ENCODE measurements around the gene CHAMP1. TPM values are rescaled to one million over a fixed set of nuclear protein-coding genes. Genes with fewer than 3 reads are reported as not detected.

The CHAMP1 gene
- total RNA-seq, 2 donors from 2014 or later, result 34.6 to 36.1 TPM

DNA sequence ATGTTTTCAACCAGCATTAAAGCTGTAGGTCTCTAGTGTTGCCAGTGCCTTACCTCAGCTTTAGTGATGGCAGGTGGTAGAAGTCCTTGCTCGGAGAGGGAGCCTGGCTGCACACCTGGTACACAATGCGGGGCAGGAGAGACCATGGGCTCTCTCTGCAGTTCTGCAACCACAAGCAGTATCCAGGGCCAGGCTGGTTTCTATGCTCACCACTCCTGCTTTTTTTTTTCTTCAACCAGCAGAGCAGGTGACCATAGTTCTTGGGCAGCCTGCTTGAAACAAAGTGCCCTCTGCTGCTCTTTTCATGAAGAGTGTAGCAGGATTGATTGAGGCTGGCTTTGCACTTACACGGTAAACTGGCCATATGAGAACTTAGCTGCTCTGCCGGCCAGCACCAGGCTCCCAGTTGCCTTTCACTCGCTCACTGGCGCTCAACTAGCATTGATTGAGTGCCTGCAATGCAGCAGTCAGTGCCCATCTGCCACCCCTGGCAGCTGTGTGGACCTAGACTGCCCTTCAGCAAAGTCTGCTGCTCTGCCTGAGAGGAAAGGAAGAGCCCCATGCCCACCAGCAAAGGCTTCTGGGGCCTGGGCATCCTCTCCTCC is 4.4 kb upstream of the CHAMP1 start:
- DNase-seq, result no peak
- H3K9ac ChIP-seq (ENCODE audit: extremely low read depth, low read length, poor library complexity, severe bottlenecking), result no peak overlapping the region
- H3K27ac Mint-ChIP-seq, result no peak overlapping the region

DNA sequence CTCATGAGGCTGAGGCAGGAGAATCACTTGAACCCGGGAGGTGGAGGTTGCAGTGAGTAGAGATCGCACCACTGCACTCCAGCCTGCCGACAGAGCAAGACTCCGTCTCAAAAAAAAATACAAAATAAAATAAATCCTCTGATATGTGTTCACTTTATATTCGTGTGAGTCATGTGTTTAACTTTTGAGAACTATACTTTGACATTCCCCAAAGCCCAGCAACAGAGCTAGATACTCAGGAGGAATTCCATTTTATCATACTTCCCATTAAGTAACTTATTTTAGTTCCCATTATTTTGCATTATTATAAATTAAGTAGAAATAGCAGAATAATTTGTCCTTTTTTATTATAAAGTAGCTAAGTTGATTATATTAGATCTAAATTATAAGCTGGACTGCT is 3.3 kb upstream of the CHAMP1 start:
- Histone ChIP-seq H3K4me3 (ENCODE audit: low read length) (no peak overlapping the region), H3K9ac (ENCODE audit: extremely low read depth, low read length, poor library complexity, severe bottlenecking) (no peak overlapping the region), H3K9me3 (ENCODE audit: control insufficient read depth, low read length) (no peaks in the 10 kb centered on the region), H3K27me3 (ENCODE audit: control insufficient read depth, insufficient read depth, low read length, poor library complexity, severe bottlenecking) (no peaks in the 10 kb centered on the region), H3K27ac (ENCODE audit: low read depth, low read length) (no peak overlapping the region), H3K36me3 (ENCODE audit: control insufficient read depth, insufficient read depth, low read length) (peaks cover 8% of the 10 kb centered on the region), H3K4me1 (ENCODE audit: control insufficient read depth, insufficient read depth, low read length) (no peaks in the 10 kb centered on the region)
- TF ChIP-seq, protein P1, sequence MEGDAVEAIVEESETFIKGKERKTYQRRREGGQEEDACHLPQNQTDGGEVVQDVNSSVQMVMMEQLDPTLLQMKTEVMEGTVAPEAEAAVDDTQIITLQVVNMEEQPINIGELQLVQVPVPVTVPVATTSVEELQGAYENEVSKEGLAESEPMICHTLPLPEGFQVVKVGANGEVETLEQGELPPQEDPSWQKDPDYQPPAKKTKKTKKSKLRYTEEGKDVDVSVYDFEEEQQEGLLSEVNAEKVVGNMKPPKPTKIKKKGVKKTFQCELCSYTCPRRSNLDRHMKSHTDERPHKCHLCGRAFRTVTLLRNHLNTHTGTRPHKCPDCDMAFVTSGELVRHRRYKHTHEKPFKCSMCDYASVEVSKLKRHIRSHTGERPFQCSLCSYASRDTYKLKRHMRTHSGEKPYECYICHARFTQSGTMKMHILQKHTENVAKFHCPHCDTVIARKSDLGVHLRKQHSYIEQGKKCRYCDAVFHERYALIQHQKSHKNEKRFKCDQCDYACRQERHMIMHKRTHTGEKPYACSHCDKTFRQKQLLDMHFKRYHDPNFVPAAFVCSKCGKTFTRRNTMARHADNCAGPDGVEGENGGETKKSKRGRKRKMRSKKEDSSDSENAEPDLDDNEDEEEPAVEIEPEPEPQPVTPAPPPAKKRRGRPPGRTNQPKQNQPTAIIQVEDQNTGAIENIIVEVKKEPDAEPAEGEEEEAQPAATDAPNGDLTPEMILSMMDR (conservative IDR thresholded peaks at IDR 0.05), result no peak
- Mint-ChIP-seq H3K27ac (no peak overlapping the region), H3K9me3 (no peaks in the 10 kb centered on the region), H3K36me3 (ENCODE audit: low read depth) (peaks cover 16% of the 10 kb centered on the region), H3K4me1 (peaks cover 7% of the 10 kb centered on the region), H3K4me3 (no peak overlapping the region), H3K27me3 (ENCODE audit: insufficient read depth) (no peaks in the 10 kb centered on the region)
- DNase-seq, result no peak
- WGBS, 2 experiments (ENCODE audit: insufficient coverage in 1 of 2, insufficient read length in 1 of 2), result 96% methylated on average over 5 of the region's 5 CpGs; no CpG with 5 or more reads in 1 of the 2 experiments

More for the DNA sequence above, 4.4 kb upstream of the CHAMP1 start:
- no peak overlapping the region for H3K27ac ChIP-seq (ENCODE audit: low read depth, low read length)
- Mint-ChIP-seq H3K4me3 (no peak overlapping the region), H3K36me3 (ENCODE audit: low read depth) (peaks cover 19% of the 10 kb centered on the region), H3K27me3 (ENCODE audit: insufficient read depth) (no peaks in the 10 kb centered on the region), H3K4me1 (peaks cover 2% of the 10 kb centered on the region), H3K9me3 (no peaks in the 10 kb centered on the region)
- no peaks in the 10 kb centered on the region for H3K27me3 ChIP-seq (ENCODE audit: control insufficient read depth, insufficient read depth, low read length, poor library complexity, severe bottlenecking)
- TF ChIP-seq, protein P1 (conservative IDR thresholded peaks at IDR 0.05), result no peak
- 86 to 93% methylated on average over 4 to 6 of the region's 6 CpGs for WGBS, 2 experiments (ENCODE audit: insufficient coverage in 1 of 2, insufficient read length in 1 of 2)
- H3K4me1 ChIP-seq (ENCODE audit: control insufficient read depth, insufficient read depth, low read length), result no peaks in the 10 kb centered on the region
- peaks cover 16% of the 10 kb centered on the region for H3K36me3 ChIP-seq (ENCODE audit: control insufficient read depth, insufficient read depth, low read length)
- no peaks in the 10 kb centered on the region for H3K9me3 ChIP-seq (ENCODE audit: control insufficient read depth, low read length)
- H3K4me3 ChIP-seq (ENCODE audit: low read length), result no peak overlapping the region

DNA sequence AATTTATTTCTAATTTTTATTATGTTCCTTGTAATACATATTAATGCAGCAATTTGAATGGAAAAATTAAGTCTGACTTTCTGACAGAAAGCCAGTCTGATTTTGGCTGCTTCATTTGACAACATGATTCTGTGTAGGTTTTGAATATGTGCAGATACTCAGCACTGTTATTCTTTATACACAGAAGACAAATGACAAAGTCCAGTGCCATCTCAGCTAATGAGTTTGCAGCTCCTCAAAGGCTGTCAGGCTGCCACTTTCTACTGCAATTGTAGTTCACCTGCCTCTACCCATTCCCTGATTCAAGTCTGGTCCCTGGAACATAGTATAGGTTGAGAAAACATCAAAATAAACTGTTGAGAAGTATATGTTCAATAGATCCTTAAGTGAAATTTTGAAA is 2.9 kb upstream of the CHAMP1 start:
- Histone ChIP-seq H3K9ac (ENCODE audit: extremely low read depth, low read length, poor library complexity, severe bottlenecking) (no peak overlapping the region), H3K27ac (ENCODE audit: low read depth, low read length) (no peak overlapping the region), H3K27me3 (ENCODE audit: control insufficient read depth, insufficient read depth, low read length, poor library complexity, severe bottlenecking) (no peaks in the 10 kb centered on the region), H3K9me3 (ENCODE audit: control insufficient read depth, low read length) (no peaks in the 10 kb centered on the region), H3K36me3 (ENCODE audit: control insufficient read depth, insufficient read depth, low read length) (peaks cover 5% of the 10 kb centered on the region), H3K4me3 (ENCODE audit: low read length) (no peak overlapping the region), H3K4me1 (ENCODE audit: control insufficient read depth, insufficient read depth, low read length) (no peaks in the 10 kb centered on the region)
- no peak overlapping the region for H3K27ac Mint-ChIP-seq
- H3K36me3 Mint-ChIP-seq (ENCODE audit: low read depth), result peaks cover 13% of the 10 kb centered on the region
- TF ChIP-seq, protein P1 (conservative IDR thresholded peaks at IDR 0.05), result no peak
- H3K9me3 Mint-ChIP-seq, result no peaks in the 10 kb centered on the region
- H3K4me1 Mint-ChIP-seq, result peaks cover 7% of the 10 kb centered on the region
- no peak for DNase-seq
- no peaks in the 10 kb centered on the region for H3K27me3 Mint-ChIP-seq (ENCODE audit: insufficient read depth)
- H3K4me3 Mint-ChIP-seq, result no peak overlapping the region
